Measurements from ENCODE around the gene TSHZ2. TPM values are rescaled to one million over a fixed set of nuclear protein-coding genes. Genes with fewer than 3 reads are reported as not detected.

TSHZ2 gene
- total and polyA plus RNA-seq, 5 donors from 2014 or later, result 1.00 to 41.7 (median 2.1) TPM

GRCh38 chr20:53439616-53440015 is 467.5 kb downstream of the TSHZ2 start:
- ATAC-seq (ENCODE audit: low read depth in 2 of 2) (no peak), DNase-seq (no peak)
- Mint-ChIP-seq H3K4me1 (no peaks in the 10 kb centered on the region), H3K27ac (no peak overlapping the region), H3K4me3 (no peak overlapping the region), H3K27me3 (no peaks in the 10 kb centered on the region), H3K9me3 (no peaks in the 10 kb centered on the region), H3K36me3 (no peaks in the 10 kb centered on the region)
- Histone ChIP-seq H3K9me3 (ENCODE audit: control insufficient read depth in 2 of 2, low read length in 2 of 2) (no peaks in the 10 kb centered on the region), H3K27me3 (ENCODE audit: control insufficient read depth, insufficient read depth, low read length) (no peaks in the 10 kb centered on the region), H3K4me1 (ENCODE audit: control insufficient read depth, insufficient read depth, low read length, poor library complexity, severe bottlenecking) (no peaks in the 10 kb centered on the region), H3K4me3 (ENCODE audit: low read depth, low read length) (no peak overlapping the region), H3K27ac (ENCODE audit: insufficient read depth, low read length, poor library complexity, severe bottlenecking) (no peak overlapping the region), H3K36me3 (ENCODE audit: control insufficient read depth, insufficient read depth, low read length) (no peaks in the 10 kb centered on the region)

DNA sequence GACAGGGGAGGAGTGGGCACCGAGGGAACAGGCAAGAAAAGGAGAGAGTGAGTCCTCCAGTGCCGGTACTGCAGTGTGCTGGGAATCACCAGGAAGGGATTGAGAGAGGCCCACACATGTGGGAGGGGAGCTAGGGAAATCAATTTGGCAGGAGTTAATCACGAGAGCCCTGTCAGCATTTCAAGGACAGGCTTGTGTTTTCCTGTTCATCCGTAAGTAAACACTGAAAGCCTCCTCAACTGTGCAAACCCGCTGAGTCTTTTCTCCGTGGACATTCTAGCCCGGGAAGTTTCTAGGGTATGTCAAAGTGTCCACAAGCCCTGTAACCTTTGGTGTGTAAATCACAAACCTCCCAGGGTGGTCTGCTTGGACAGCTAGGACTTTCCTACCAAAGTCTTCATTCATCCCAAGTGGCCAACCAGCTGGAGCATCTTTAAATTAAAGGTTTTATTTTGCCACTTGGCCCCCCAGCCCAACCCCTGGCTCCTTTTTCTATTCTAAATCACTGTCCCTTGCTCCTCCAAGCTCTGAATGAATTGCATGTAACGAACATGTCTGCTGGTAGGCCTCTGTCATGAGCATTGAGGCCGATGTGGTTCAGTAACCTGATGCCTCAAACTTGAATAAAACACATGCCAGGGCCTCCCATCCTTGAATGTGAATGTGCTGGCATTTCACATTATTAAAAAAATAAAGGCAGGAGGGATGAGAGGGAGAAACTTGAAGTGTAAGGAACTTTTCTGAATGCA is 472.4 kb downstream of the TSHZ2 start:
- peaks cover 0 to 29% (median 9%) of the 10 kb centered on the region in 7 donors for H3K9me3 Mint-ChIP-seq
- no peak overlapping the region for H3K4me3 Mint-ChIP-seq
- DNase-seq, result no peak
- H3K9me3 ChIP-seq (ENCODE audit: control insufficient read depth in 2 of 2, low read length in 2 of 2), result peaks cover 15 to 27% of the 10 kb centered on the region in 2 experiments
- ATAC-seq (ENCODE audit: low read depth in 2 of 2), result no peak
- H3K27ac ChIP-seq (ENCODE audit: insufficient read depth, low read length, poor library complexity, severe bottlenecking), result no peak overlapping the region
- H3K36me3 ChIP-seq (ENCODE audit: control insufficient read depth, insufficient read depth, low read length), result no peaks in the 10 kb centered on the region
- no peaks in the 10 kb centered on the region for H3K4me1 ChIP-seq (ENCODE audit: control insufficient read depth, insufficient read depth, low read length, poor library complexity, severe bottlenecking)
- no peaks in the 10 kb centered on the region for H3K27me3 ChIP-seq (ENCODE audit: control insufficient read depth, insufficient read depth, low read length)
- no peak overlapping the region for H3K27ac Mint-ChIP-seq
- H3K36me3 Mint-ChIP-seq, result no peaks in the 10 kb centered on the region
- H3K27me3 Mint-ChIP-seq, result no peaks in the 10 kb centered on the region
- no peaks in the 10 kb centered on the region for H3K4me1 Mint-ChIP-seq
- H3K4me3 ChIP-seq (ENCODE audit: low read depth, low read length), result no peak overlapping the region

DNA sequence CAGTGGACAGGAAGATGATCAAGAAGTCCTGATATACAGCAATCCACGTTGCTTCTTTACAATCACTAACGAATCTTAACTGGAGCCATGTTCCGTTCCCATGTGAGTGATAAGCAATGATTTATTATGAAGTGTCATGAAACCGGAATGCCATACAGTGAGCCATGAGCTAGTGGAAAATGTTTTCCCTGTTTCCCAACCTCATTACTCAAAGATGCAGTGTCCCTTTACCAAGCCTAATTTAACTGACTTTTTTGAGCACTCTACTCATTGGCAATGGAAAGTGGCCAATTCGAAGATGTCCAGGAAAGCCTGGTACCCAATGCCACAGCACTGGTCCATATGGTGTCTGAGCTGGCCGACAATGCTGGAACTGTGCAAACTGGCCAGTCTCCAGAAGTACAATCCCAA is 473.2 kb downstream of the TSHZ2 start:
- H3K9me3 ChIP-seq (ENCODE audit: control insufficient read depth in 2 of 2, low read length in 2 of 2), result peaks cover 17 to 33% of the 10 kb centered on the region in 2 experiments
- Mint-ChIP-seq H3K27me3 (no peaks in the 10 kb centered on the region), H3K9me3 (peaks cover 0 to 36% (median 15%) of the 10 kb centered on the region in 7 donors), H3K36me3 (no peaks in the 10 kb centered on the region), H3K27ac (no peak overlapping the region), H3K4me3 (no peak overlapping the region), H3K4me1 (no peaks in the 10 kb centered on the region)
- no peaks in the 10 kb centered on the region for H3K4me1 ChIP-seq (ENCODE audit: control insufficient read depth, insufficient read depth, low read length, poor library complexity, severe bottlenecking)
- DNase-seq (no peak), ATAC-seq (ENCODE audit: low read depth in 2 of 2) (no peak)
- H3K27me3 ChIP-seq (ENCODE audit: control insufficient read depth, insufficient read depth, low read length), result no peaks in the 10 kb centered on the region
- no peaks in the 10 kb centered on the region for H3K36me3 ChIP-seq (ENCODE audit: control insufficient read depth, insufficient read depth, low read length)
- H3K27ac ChIP-seq (ENCODE audit: insufficient read depth, low read length, poor library complexity, severe bottlenecking), result no peak overlapping the region
- no peak overlapping the region for H3K4me3 ChIP-seq (ENCODE audit: low read depth, low read length)

DNA sequence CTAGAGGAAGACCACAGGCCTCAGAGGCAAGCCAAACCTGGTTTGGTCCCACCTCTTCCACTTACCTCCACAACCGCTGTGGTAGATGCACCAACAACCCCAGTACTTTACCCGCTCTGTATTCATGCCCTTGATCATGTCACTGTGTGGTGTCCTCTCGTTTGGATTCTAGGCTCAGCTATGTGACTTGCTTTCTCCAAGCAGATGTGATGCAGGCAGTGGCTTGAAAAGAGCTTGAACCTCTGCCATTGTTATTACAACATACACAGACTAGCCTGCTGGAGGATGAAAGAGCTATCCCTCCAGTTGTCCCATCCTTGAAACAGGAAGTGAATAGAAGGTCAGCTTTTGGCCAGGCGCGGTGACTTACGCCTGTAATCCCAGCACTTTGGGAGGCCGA is 473.8 kb downstream of the TSHZ2 start:
- H3K36me3 Mint-ChIP-seq, result no peaks in the 10 kb centered on the region
- H3K36me3 ChIP-seq (ENCODE audit: control insufficient read depth, insufficient read depth, low read length), result no peaks in the 10 kb centered on the region

GRCh38 chr20:53447316-53447715 is 475.2 kb downstream of the TSHZ2 start:
- ATAC-seq (ENCODE audit: low read depth in 2 of 2) (no peak), DNase-seq (no peak)
- Histone ChIP-seq H3K27me3 (ENCODE audit: control insufficient read depth, insufficient read depth, low read length) (no peaks in the 10 kb centered on the region), H3K36me3 (ENCODE audit: control insufficient read depth, insufficient read depth, low read length) (no peaks in the 10 kb centered on the region), H3K27ac (ENCODE audit: insufficient read depth, low read length, poor library complexity, severe bottlenecking) (no peak overlapping the region), H3K4me1 (ENCODE audit: control insufficient read depth, insufficient read depth, low read length, poor library complexity, severe bottlenecking) (no peaks in the 10 kb centered on the region), H3K4me3 (ENCODE audit: low read depth, low read length) (no peak overlapping the region), H3K9me3 (ENCODE audit: control insufficient read depth in 2 of 2, low read length in 2 of 2) (peaks cover 20 to 33% of the 10 kb centered on the region in 2 experiments)
- Mint-ChIP-seq H3K27ac (no peak overlapping the region), H3K4me3 (no peak overlapping the region), H3K9me3 (peaks cover 0 to 44% (median 22%) of the 10 kb centered on the region in 7 donors), H3K36me3 (no peaks in the 10 kb centered on the region), H3K27me3 (no peaks in the 10 kb centered on the region), H3K4me1 (no peaks in the 10 kb centered on the region)

More for the DNA sequence above, 473.8 kb downstream of the TSHZ2 start:
- Histone ChIP-seq H3K4me3 (ENCODE audit: low read depth, low read length) (no peak overlapping the region), H3K4me1 (ENCODE audit: control insufficient read depth, insufficient read depth, low read length, poor library complexity, severe bottlenecking) (no peaks in the 10 kb centered on the region), H3K27me3 (ENCODE audit: control insufficient read depth, insufficient read depth, low read length) (no peaks in the 10 kb centered on the region), H3K27ac (ENCODE audit: insufficient read depth, low read length, poor library complexity, severe bottlenecking) (no peak overlapping the region), H3K9me3 (ENCODE audit: control insufficient read depth in 2 of 2, low read length in 2 of 2) (peaks cover 17 to 33% of the 10 kb centered on the region in 2 experiments)
- DNase-seq (no peak), ATAC-seq (ENCODE audit: low read depth in 2 of 2) (no peak)
- no peaks in the 10 kb centered on the region for H3K27me3 Mint-ChIP-seq
- no peaks in the 10 kb centered on the region for H3K4me1 Mint-ChIP-seq
- H3K9me3 Mint-ChIP-seq, result peaks cover 0 to 38% (median 19%) of the 10 kb centered on the region in 7 donors
- peak overlapping the region in 1 of 3 donors; percentile 6 for H3K27ac Mint-ChIP-seq
- no peak overlapping the region for H3K4me3 Mint-ChIP-seq

DNA sequence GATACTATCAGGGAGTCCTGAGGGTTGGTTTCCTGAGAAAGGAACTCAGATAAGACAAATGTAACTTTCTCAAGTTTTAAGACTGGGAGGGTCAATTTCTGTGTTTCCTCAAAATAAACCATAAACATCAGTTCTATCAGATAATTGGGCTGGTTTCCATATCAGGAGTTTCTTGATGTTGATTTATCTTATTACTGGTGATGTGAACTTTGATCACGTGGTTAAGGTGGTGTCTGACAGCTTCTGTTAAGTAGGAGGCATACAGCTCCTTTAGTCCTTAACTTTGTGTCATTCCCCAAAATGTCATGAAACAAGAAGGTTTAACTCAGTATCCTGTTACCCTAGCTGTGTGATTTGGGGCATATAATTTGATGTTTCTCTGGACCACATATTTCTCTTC is 476.3 kb downstream of the TSHZ2 start:
- no peak overlapping the region for H3K27ac ChIP-seq (ENCODE audit: insufficient read depth, low read length, poor library complexity, severe bottlenecking)
- Mint-ChIP-seq H3K27me3 (no peaks in the 10 kb centered on the region), H3K36me3 (no peaks in the 10 kb centered on the region), H3K9me3 (peaks cover 0 to 47% (median 24%) of the 10 kb centered on the region in 7 donors), H3K4me3 (no peak overlapping the region), H3K4me1 (no peaks in the 10 kb centered on the region), H3K27ac (no peak overlapping the region)
- peaks cover 20 to 33% of the 10 kb centered on the region in 2 experiments for H3K9me3 ChIP-seq (ENCODE audit: control insufficient read depth in 2 of 2, low read length in 2 of 2)
- H3K36me3 ChIP-seq (ENCODE audit: control insufficient read depth, insufficient read depth, low read length), result no peaks in the 10 kb centered on the region
- DNase-seq (no peak), ATAC-seq (ENCODE audit: low read depth in 2 of 2) (no peak)
- H3K4me1 ChIP-seq (ENCODE audit: control insufficient read depth, insufficient read depth, low read length, poor library complexity, severe bottlenecking), result no peaks in the 10 kb centered on the region
- H3K27me3 ChIP-seq (ENCODE audit: control insufficient read depth, insufficient read depth, low read length), result no peaks in the 10 kb centered on the region
- H3K4me3 ChIP-seq (ENCODE audit: low read depth, low read length), result no peak overlapping the region

- no peak overlapping the region for H3K4me3 ChIP-seq (ENCODE audit: low read depth, low read length)
- peaks cover 0 to 49% (median 24%) of the 10 kb centered on the region in 7 donors for H3K9me3 Mint-ChIP-seq
- H3K9me3 ChIP-seq (ENCODE audit: control insufficient read depth in 2 of 2, low read length in 2 of 2), result peaks cover 20 to 33% of the 10 kb centered on the region in 2 experiments
- no peaks in the 10 kb centered on the region for H3K27me3 ChIP-seq (ENCODE audit: control insufficient read depth, insufficient read depth, low read length)
- no peaks in the 10 kb centered on the region for H3K36me3 ChIP-seq (ENCODE audit: control insufficient read depth, insufficient read depth, low read length)
- H3K27me3 Mint-ChIP-seq, result no peaks in the 10 kb centered on the region
- ATAC-seq (ENCODE audit: low read depth in 2 of 2), result no peak
- H3K27ac ChIP-seq (ENCODE audit: insufficient read depth, low read length, poor library complexity, severe bottlenecking), result no peak overlapping the region
- no peak overlapping the region for H3K4me3 Mint-ChIP-seq
- no peaks in the 10 kb centered on the region for H3K4me1 Mint-ChIP-seq
- no peak for DNase-seq
- no peaks in the 10 kb centered on the region for H3K4me1 ChIP-seq (ENCODE audit: control insufficient read depth, insufficient read depth, low read length, poor library complexity, severe bottlenecking)
- no peak overlapping the region for H3K27ac Mint-ChIP-seq
- no peaks in the 10 kb centered on the region for H3K36me3 Mint-ChIP-seq
These were observed 476.7 kb downstream of the TSHZ2 start for GRCh38 chr20:53448875-53449274.

GRCh38 chr20:53453076-53453475 is 480.9 kb downstream of the TSHZ2 start:
- H3K4me3 ChIP-seq (ENCODE audit: low read depth, low read length), result no peak overlapping the region
- peaks cover 0 to 47% (median 19%) of the 10 kb centered on the region in 7 donors for H3K9me3 Mint-ChIP-seq
- H3K36me3 Mint-ChIP-seq, result no peaks in the 10 kb centered on the region
- DNase-seq, result no peak
- ATAC-seq (ENCODE audit: low read depth in 2 of 2), result no peak
- no peak overlapping the region for H3K27ac ChIP-seq (ENCODE audit: insufficient read depth, low read length, poor library complexity, severe bottlenecking)
- H3K4me1 ChIP-seq (ENCODE audit: control insufficient read depth, insufficient read depth, low read length, poor library complexity, severe bottlenecking), result no peaks in the 10 kb centered on the region
- no peaks in the 10 kb centered on the region for H3K27me3 Mint-ChIP-seq
- H3K9me3 ChIP-seq (ENCODE audit: control insufficient read depth in 2 of 2, low read length in 2 of 2), result peaks cover 20 to 26% of the 10 kb centered on the region in 2 experiments
- no peak overlapping the region for H3K4me3 Mint-ChIP-seq
- H3K4me1 Mint-ChIP-seq, result no peaks in the 10 kb centered on the region
- H3K36me3 ChIP-seq (ENCODE audit: control insufficient read depth, insufficient read depth, low read length), result no peaks in the 10 kb centered on the region
- no peak overlapping the region for H3K27ac Mint-ChIP-seq
- H3K27me3 ChIP-seq (ENCODE audit: control insufficient read depth, insufficient read depth, low read length), result no peaks in the 10 kb centered on the region
